HCT116 (cell line): Measurements from ENCODE around the gene MSH3.
"Not testable (repeated sequence)": the region's sequence is repeated elsewhere in the genome, so short reads cannot be mapped to it uniquely, and the experiment has no call there.

Source experiments
- EZH2 ChIP-seq: fragments of 200-600 bp; sonication (generic); IDR thresholded peaks from 2 replicates; pipeline ENCODE4 v1.6.1; 2017; ENCODE audit warnings: antibody characterized with exemption, mixed run types
- FOSL1 ChIP-seq: IDR thresholded peaks from 2 replicates; pipeline ENCODE4 v1.6.1; 2012; ENCODE audit warnings: low read depth
- MAX ChIP-seq: IDR thresholded peaks from 2 replicates; pipeline ENCODE4 v1.6.1; 2012
- POLR2A ChIP-seq: IDR thresholded peaks from 2 replicates; pipeline ENCODE4 v1.7.0; 2011; ENCODE audit warnings: borderline replicate concordance; ENCODE audit not compliant: insufficient read depth, insufficient read length; ENCODE audit errors: extremely low read depth
- POLR2AphosphoS5 ChIP-seq: IDR thresholded peaks from 2 replicates; pipeline ENCODE4 v1.6.1; 2011; ENCODE audit warnings: mild to moderate bottlenecking, low read depth, low read length, moderate library complexity
- RAD21 ChIP-seq: IDR thresholded peaks from 2 replicates; pipeline ENCODE4 v1.6.1; 2012; ENCODE audit warnings: low read depth, mild to moderate bottlenecking
- REST ChIP-seq: IDR thresholded peaks from 2 replicates; pipeline ENCODE4 v1.6.1; 2012; ENCODE audit warnings: low read depth
- YY1 ChIP-seq: IDR thresholded peaks from 2 replicates; pipeline ENCODE4 v1.6.1; 2011; ENCODE audit warnings: low read length, low read depth, moderate library complexity, mild to moderate bottlenecking; ENCODE audit not compliant: insufficient replicate concordance; ENCODE audit errors: extremely low read depth
- ZBTB33 ChIP-seq: IDR thresholded peaks from 2 replicates; pipeline ENCODE4 v1.6.1; 2011; ENCODE audit warnings: mild to moderate bottlenecking, low read length, moderate library complexity; ENCODE audit not compliant: insufficient replicate concordance; ENCODE audit errors: extremely low read depth
- ZNF274 ChIP-seq: fragments of 200-500 bp; sonication (Bioruptor generic); IDR thresholded peaks from 2 replicates; pipeline ENCODE4 v1.6.1; 2014; ENCODE audit warnings: mild to moderate bottlenecking, low read depth, low read length, inconsistent platforms
- TF ChIP-seq, protein P1 (sequence below), 3 experiments: fragments of 200-600 bp in 1 of 3; sonication (generic) in 1 of 3; IDR thresholded peaks in 2 of 3; conservative IDR thresholded peaks in 1 of 3; 2 replicates each; pipeline ENCODE4 v1.5.1; 2012 to 2017; ENCODE audit warnings: low read depth in 2 of 3, low read length in 2 of 3, antibody characterized with exemption in 1 of 3, borderline replicate concordance in 1 of 3, control low read depth in 1 of 3, mild to moderate bottlenecking in 1 of 3, mixed read lengths in 1 of 3, mixed run types in 1 of 3, moderate library complexity in 1 of 3; ENCODE audit not compliant: insufficient read depth in 1 of 3

- TF ChIP-seq, protein P1, sequence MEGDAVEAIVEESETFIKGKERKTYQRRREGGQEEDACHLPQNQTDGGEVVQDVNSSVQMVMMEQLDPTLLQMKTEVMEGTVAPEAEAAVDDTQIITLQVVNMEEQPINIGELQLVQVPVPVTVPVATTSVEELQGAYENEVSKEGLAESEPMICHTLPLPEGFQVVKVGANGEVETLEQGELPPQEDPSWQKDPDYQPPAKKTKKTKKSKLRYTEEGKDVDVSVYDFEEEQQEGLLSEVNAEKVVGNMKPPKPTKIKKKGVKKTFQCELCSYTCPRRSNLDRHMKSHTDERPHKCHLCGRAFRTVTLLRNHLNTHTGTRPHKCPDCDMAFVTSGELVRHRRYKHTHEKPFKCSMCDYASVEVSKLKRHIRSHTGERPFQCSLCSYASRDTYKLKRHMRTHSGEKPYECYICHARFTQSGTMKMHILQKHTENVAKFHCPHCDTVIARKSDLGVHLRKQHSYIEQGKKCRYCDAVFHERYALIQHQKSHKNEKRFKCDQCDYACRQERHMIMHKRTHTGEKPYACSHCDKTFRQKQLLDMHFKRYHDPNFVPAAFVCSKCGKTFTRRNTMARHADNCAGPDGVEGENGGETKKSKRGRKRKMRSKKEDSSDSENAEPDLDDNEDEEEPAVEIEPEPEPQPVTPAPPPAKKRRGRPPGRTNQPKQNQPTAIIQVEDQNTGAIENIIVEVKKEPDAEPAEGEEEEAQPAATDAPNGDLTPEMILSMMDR (IDR thresholded peaks at IDR 0.05 in 2 of 3, conservative IDR thresholded peaks at IDR 0.05 in 1 of 3; ENCODE audit: borderline replicate concordance in 1 of 3, insufficient read depth in 1 of 3, low read depth in 2 of 3, low read length in 2 of 3) = not testable (repeated sequence)
- TF ChIP-seq YY1, POLR2A, MAX, EZH2, POLR2AphosphoS5, RAD21, REST, FOSL1, ZNF274, ZBTB33: not testable (repeated sequence)
These were observed 129.3 kb downstream of the MSH3 start for GRCh38 chr5:80783751-80784150.
